Measurements from ENCODE around the gene NELFB. TPM values are rescaled to one million over a fixed set of nuclear protein-coding genes. Genes with fewer than 3 reads are reported as not detected.

The NELFB gene
- total RNA-seq, 3 donors from 2014 or later (not counting 1 experiment from before 2014, with no cell fraction given), result 42.9 to 53.8 (median 52.6) TPM

DNA sequence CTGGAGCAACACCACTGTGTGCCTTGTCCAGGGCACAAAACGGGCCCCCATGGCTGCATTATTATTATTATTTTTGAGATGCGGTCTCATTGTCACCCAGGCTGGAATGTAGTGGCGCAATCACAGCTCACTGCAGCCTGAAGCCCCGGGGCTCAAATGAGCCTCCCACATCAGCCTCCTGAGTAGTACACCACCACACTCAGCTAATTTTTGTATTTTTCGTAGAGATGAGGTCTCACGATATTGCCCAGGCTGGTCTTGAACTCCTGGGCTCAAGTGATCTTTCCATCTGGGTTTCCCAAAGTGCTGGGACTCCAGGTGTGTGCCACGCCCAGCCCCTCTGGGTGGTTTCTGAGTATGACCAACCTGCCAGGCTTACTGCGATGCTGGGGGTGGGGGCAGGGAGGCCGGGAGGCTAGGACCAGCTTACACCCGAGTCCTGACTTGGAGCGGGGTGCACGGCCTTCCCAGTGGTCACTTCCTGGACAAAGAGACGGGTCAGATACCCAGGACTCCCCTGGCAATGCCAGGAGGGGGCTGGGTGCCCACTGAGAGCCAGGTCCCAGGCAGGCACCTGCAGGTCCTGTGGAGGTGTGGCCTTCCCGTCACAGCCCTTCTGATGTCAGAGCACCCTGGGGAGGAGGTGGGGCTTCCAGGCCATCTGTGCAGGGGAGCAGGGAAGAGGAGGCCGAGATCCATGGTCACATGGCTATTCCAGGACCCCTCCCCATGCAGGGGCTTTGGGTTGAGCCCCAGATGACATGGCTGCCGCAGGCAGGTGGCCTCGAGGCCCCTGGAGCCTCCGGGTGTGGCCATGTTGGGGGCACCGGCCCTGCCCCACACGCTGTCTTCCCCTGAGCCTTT, 55.3 kb downstream of the NELFB start:
- no peaks in the 10 kb centered on the region for H3K9me3 ChIP-seq (ENCODE audit: control insufficient read depth, insufficient read depth, low read length)
- Mint-ChIP-seq H3K4me1 (peaks cover 0 to 9% of the 10 kb centered on the region in 2 donors), H3K27me3 (ENCODE audit: low read depth in 2 of 2) (no peaks in the 10 kb centered on the region), H3K9me3 (no peaks in the 10 kb centered on the region), H3K27ac (no peak overlapping the region), H3K36me3 (no peaks in the 10 kb centered on the region), H3K4me3 (no peak overlapping the region)
- H3K27ac ChIP-seq (ENCODE audit: low read length), result no peak overlapping the region
- no peak overlapping the region for H3K4me3 ChIP-seq (ENCODE audit: low read length)
- intact Hi-C loops (cut with micrococcal nuclease), result no loop called here
- H3K36me3 ChIP-seq (ENCODE audit: control insufficient read depth, insufficient read depth, low read length), result no peaks in the 10 kb centered on the region
- no peaks in the 10 kb centered on the region for H3K27me3 ChIP-seq (ENCODE audit: control insufficient read depth, insufficient read depth, low read length)
- TF ChIP-seq, protein P1, sequence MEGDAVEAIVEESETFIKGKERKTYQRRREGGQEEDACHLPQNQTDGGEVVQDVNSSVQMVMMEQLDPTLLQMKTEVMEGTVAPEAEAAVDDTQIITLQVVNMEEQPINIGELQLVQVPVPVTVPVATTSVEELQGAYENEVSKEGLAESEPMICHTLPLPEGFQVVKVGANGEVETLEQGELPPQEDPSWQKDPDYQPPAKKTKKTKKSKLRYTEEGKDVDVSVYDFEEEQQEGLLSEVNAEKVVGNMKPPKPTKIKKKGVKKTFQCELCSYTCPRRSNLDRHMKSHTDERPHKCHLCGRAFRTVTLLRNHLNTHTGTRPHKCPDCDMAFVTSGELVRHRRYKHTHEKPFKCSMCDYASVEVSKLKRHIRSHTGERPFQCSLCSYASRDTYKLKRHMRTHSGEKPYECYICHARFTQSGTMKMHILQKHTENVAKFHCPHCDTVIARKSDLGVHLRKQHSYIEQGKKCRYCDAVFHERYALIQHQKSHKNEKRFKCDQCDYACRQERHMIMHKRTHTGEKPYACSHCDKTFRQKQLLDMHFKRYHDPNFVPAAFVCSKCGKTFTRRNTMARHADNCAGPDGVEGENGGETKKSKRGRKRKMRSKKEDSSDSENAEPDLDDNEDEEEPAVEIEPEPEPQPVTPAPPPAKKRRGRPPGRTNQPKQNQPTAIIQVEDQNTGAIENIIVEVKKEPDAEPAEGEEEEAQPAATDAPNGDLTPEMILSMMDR (IDR thresholded peaks at IDR 0.05), result no peak
- ATAC-seq (no peak), DNase-seq (no peak)
- WGBS (ENCODE audit: insufficient coverage), result 86% methylated on average over 20 of the region's 20 CpGs
- peaks cover 23% of the 10 kb centered on the region for H3K4me1 ChIP-seq (ENCODE audit: control insufficient read depth, insufficient read depth, low read length)

DNA sequence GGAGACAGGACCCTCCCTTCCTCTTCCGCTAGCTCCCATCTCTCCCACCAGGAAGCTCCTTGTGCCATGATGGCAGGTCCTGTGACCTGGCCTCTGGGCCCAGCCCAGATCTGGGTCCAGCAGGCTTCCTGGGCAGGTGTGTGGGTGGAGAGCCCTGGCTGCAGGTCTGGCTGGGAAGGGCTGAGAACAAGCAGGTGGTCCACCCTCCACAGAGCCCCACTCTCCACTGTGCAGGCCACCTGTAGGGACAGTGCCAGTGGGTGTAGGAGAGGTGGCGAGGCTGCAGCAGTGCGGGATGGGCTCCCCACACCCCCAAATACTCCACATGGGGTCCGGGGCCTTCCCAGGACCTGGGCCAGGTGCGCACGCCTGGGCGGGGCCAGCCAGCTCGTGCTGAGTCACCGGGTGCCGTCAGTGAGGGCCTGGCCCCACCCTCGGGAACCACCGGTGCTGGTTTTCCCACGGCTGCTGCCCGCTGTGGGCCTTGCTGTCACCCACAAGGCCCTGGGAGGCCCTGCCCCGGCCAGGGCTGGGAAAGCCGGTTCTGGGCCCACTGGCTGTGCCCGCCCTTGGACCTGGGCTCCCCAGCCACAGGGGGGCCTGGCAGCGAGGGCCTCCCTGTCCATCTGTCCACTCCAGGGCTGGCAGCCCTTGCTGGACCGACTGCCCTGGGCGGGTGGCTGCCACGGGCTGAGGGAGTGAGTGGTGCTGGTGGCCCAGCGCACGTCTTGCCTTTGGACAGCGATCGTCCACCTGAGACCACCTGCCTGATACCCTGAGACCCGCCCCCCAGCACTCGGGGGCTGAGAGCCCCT, 56.3 kb downstream of the NELFB start:
- Mint-ChIP-seq H3K27ac (no peak overlapping the region), H3K27me3 (ENCODE audit: low read depth in 2 of 2) (no peaks in the 10 kb centered on the region), H3K36me3 (no peaks in the 10 kb centered on the region), H3K4me3 (no peak overlapping the region), H3K4me1 (peaks cover 0 to 5% of the 10 kb centered on the region in 2 donors), H3K9me3 (no peaks in the 10 kb centered on the region)
- Histone ChIP-seq H3K27ac (ENCODE audit: low read length) (no peak overlapping the region), H3K4me3 (ENCODE audit: low read length) (no peak overlapping the region), H3K36me3 (ENCODE audit: control insufficient read depth, insufficient read depth, low read length) (no peaks in the 10 kb centered on the region), H3K27me3 (ENCODE audit: control insufficient read depth, insufficient read depth, low read length) (peaks cover under 1% of the 10 kb centered on the region), H3K4me1 (ENCODE audit: control insufficient read depth, insufficient read depth, low read length) (peaks cover 19% of the 10 kb centered on the region), H3K9me3 (ENCODE audit: control insufficient read depth, insufficient read depth, low read length) (no peaks in the 10 kb centered on the region)
- 81% methylated on average over 27 of the region's 27 CpGs for WGBS (ENCODE audit: insufficient coverage)
- intact Hi-C loops (cut with micrococcal nuclease), result no loop called here
- ATAC-seq, result no peak
- DNase-seq, result peak in 1 of 2 donors; percentile 49
- TF ChIP-seq, protein P1 (IDR thresholded peaks at IDR 0.05), result no peak

DNA sequence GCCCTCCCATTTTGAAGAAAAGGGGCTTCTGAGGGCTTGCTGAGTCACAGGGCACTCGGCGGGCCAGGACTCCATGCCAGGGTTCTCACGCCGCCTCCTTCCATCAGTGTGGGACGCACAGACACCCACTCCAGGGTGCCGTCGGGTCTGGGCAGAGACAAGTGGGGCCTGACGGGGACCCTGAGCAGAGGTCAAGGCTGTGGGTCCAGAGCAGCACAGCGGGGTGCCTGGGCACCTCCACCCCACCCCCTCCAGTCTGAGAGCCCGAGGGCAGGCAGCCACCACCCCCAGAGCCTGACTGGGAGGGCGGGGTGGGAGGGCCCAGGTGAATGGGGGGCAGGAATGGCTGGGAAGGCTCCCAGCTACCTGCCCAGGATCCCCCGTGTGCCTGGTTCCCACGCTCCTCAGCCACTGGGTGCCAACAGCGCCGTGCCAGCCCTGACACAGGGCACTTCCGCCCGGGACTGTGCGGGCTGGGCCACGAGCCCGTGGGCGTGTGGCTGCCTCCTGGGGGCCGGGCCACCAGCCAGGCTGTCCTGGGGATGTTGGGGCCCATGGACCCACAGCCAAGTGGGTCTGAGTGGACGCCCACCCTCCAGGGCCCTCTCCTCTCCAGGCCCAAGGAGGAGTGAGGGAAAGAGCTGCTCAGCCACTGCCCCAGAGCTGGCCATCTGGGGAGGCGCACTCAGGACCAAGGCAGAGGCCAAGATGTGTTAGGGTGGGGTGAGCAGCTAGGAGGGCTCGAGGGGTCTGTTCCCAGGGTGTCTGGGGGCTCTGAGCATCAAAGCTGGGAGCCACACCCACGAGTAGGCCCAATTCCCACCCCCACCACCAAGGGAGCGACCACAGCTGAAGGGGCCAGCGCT, 57.1 kb downstream of the NELFB start:
- DNase-seq (no peak), ATAC-seq (no peak)
- Mint-ChIP-seq H3K4me1 (peaks cover 0 to 9% of the 10 kb centered on the region in 2 donors), H3K27ac (no peak overlapping the region), H3K36me3 (no peaks in the 10 kb centered on the region), H3K4me3 (no peak overlapping the region), H3K27me3 (ENCODE audit: low read depth in 2 of 2) (no peaks in the 10 kb centered on the region), H3K9me3 (no peaks in the 10 kb centered on the region)
- H3K9me3 ChIP-seq (ENCODE audit: control insufficient read depth, insufficient read depth, low read length), result no peaks in the 10 kb centered on the region
- no peaks in the 10 kb centered on the region for H3K36me3 ChIP-seq (ENCODE audit: control insufficient read depth, insufficient read depth, low read length)
- peaks cover 5% of the 10 kb centered on the region for H3K27me3 ChIP-seq (ENCODE audit: control insufficient read depth, insufficient read depth, low read length)
- no peak overlapping the region for H3K27ac ChIP-seq (ENCODE audit: low read length)
- TF ChIP-seq, protein P1 (IDR thresholded peaks at IDR 0.05), result no peak
- peaks cover 16% of the 10 kb centered on the region for H3K4me1 ChIP-seq (ENCODE audit: control insufficient read depth, insufficient read depth, low read length)
- WGBS (ENCODE audit: insufficient coverage), result 88% methylated on average over 26 of the region's 28 CpGs
- intact Hi-C loops (cut with micrococcal nuclease), result no loop called here
- no peak overlapping the region for H3K4me3 ChIP-seq (ENCODE audit: low read length)

Data from natural killer cell (primary cell).